ENCODE data around the gene NKAIN2.
A peak's percentile ranks its signal among the peaks of the same experiment; 100 is the strongest.

NKAIN2 gene

GRCh38 chr6:124441450-124441849 is 637.8 kb downstream of the NKAIN2 start:
- no peaks in the 10 kb centered on the region for H3K36me3 ChIP-seq (ENCODE audit: control insufficient read depth in 2 of 2, insufficient read depth in 1 of 2, low read length in 2 of 2)
- CTCF ChIA-PET: no interaction called here
- H3K4me3 ChIP-seq (ENCODE audit: low read depth, low read length): no peak overlapping the region
- H3K27ac ChIP-seq (ENCODE audit: extremely low read depth, low read depth, low read length): no peak overlapping the region
- TF ChIP-seq FEZF1 (tag by site-specific recombination; IDR thresholded peaks at IDR 0.05) (peak; percentile 43; the same call in 1 of the 2 replicates), PRDM1 (tag by site-specific recombination; IDR thresholded peaks at IDR 0.05) (no peak)
- H3K4me1 ChIP-seq (ENCODE audit: control insufficient read depth, insufficient read depth, low read length): no peaks in the 10 kb centered on the region
- H3K9me3 ChIP-seq (ENCODE audit: control insufficient read depth, insufficient read depth, low read depth, low read length): no peaks in the 10 kb centered on the region
- POLR2A ChIA-PET: no interaction called here

DNA sequence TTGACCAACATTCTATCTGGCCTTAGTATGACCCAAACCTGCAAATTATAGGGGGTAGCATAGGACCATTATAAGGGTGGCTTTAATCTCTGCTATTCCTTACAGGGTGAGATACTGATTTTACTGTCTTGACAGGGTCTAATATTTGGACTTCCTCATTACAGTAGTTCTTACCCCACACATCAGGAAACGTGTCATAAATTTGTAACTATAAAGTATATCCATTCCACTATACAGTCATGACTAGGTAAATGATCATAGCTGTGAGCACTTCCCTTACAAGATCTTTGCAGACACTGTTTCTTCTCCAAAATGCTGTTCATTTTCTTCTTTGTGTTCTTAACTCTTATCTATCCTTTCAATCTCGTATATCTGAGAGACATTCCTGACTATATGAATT is 639.9 kb downstream of the NKAIN2 start:
- no peak overlapping the region for H3K27ac ChIP-seq (ENCODE audit: extremely low read depth, low read depth, low read length)
- TF ChIP-seq ZNF621 (tag by site-specific recombination; IDR thresholded peaks at IDR 0.05): no peak
- TF ChIP-seq ZNF24 (tag by site-specific recombination; IDR thresholded peaks at IDR 0.05): no peak
- no peak for TF ChIP-seq ZBTB7A (tag by site-specific recombination; IDR thresholded peaks at IDR 0.05; ENCODE audit: low read depth)
- TF ChIP-seq FEZF1 (tag by site-specific recombination; IDR thresholded peaks at IDR 0.05): no peak
- no peak for TF ChIP-seq ZNF521 (tag by site-specific recombination; IDR thresholded peaks at IDR 0.05)
- TF ChIP-seq SP3 (tag by site-specific recombination; IDR thresholded peaks at IDR 0.05): no peak
- TF ChIP-seq ZNF529 (tag by site-specific recombination; IDR thresholded peaks at IDR 0.05; ENCODE audit: insufficient replicate concordance): no peak
- no peak for TF ChIP-seq ZNF837 (tag by site-specific recombination; IDR thresholded peaks at IDR 0.05)
- H3K4me1 ChIP-seq (ENCODE audit: control insufficient read depth, insufficient read depth, low read length): no peaks in the 10 kb centered on the region
- no peak overlapping the region for H3K4me3 ChIP-seq (ENCODE audit: low read depth, low read length)
- ChIA-PET POLR2A (no interaction called here), CTCF (no interaction called here)
- H3K9me3 ChIP-seq (ENCODE audit: control insufficient read depth, insufficient read depth, low read depth, low read length): no peaks in the 10 kb centered on the region
- H3K36me3 ChIP-seq (ENCODE audit: control insufficient read depth in 2 of 2, insufficient read depth in 1 of 2, low read length in 2 of 2): no peaks in the 10 kb centered on the region

GRCh38 chr6:124445581-124445980 is 641.9 kb downstream of the NKAIN2 start:
- no peak overlapping the region for H3K4me3 ChIP-seq (ENCODE audit: low read depth, low read length)
- no peaks in the 10 kb centered on the region for H3K36me3 ChIP-seq (ENCODE audit: control insufficient read depth in 2 of 2, insufficient read depth in 1 of 2, low read length in 2 of 2)
- TF ChIP-seq ZNF423 (tag by site-specific recombination; IDR thresholded peaks at IDR 0.05): no peak
- ChIA-PET POLR2A (no interaction called here), CTCF (no interaction called here)
- no peak overlapping the region for H3K27ac ChIP-seq (ENCODE audit: extremely low read depth, low read depth, low read length)
- H3K9me3 ChIP-seq (ENCODE audit: control insufficient read depth, insufficient read depth, low read depth, low read length): no peaks in the 10 kb centered on the region
- H3K4me1 ChIP-seq (ENCODE audit: control insufficient read depth, insufficient read depth, low read length): no peaks in the 10 kb centered on the region

DNA sequence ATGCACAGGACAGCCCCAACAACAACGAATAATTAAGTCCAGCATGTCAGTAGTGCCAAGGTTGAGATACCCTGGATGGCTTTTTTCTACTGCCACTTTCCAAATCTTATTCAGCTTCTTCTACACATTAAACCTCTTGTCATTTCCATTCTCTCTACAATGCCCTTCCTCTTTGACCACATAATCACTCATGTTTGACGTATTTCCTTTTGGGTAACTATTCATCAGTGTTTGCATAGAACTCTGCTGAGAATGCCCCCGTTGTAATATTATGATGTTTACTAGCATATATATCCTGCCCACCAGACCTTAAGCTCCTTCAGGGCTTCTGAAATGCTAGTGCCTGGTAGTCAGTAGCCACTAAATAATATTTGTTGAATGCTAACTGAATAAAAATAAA is 643.3 kb downstream of the NKAIN2 start:
- Histone ChIP-seq H3K9me3 (ENCODE audit: control insufficient read depth, insufficient read depth, low read depth, low read length) (no peaks in the 10 kb centered on the region), H3K4me1 (ENCODE audit: control insufficient read depth, insufficient read depth, low read length) (no peaks in the 10 kb centered on the region), H3K27ac (ENCODE audit: extremely low read depth, low read depth, low read length) (no peak overlapping the region), H3K4me3 (ENCODE audit: low read depth, low read length) (no peak overlapping the region), H3K36me3 (ENCODE audit: control insufficient read depth in 2 of 2, insufficient read depth in 1 of 2, low read length in 2 of 2) (no peaks in the 10 kb centered on the region)
- CTCF ChIA-PET: interaction anchor here (0.7 kb wide), 1 partner anchor 133 kb away, joined by 4 read pairs; no protein-coding TSS in a partner anchor
- TF ChIP-seq ZNF624 (tag by site-specific recombination; IDR thresholded peaks at IDR 0.05): no peak
- TF ChIP-seq ZNF404 (tag by site-specific recombination; IDR thresholded peaks at IDR 0.05): no peak
- POLR2A ChIA-PET: no interaction called here

DNA sequence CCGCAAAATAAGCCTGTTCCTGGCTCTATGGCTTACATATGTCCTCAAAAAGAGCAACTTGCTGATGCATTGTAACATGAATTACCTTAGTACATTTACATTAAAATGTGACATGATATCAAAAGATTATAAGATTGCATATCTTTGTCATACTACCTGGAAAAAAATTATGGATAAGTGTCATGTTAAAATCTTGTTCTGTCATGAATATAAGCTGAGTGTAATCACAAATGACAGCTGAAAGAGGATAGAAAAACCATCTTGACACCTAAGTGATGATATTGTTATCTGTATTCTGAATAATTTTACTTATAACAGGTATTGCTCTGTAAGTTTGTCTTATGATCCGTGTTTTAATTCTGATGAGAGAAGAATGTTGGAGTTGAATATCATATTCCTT is 655.6 kb downstream of the NKAIN2 start:
- ChIA-PET CTCF (no interaction called here), POLR2A (no interaction called here)
- no peak overlapping the region for H3K27ac ChIP-seq (ENCODE audit: extremely low read depth, low read depth, low read length)
- H3K4me3 ChIP-seq (ENCODE audit: low read depth, low read length): no peak overlapping the region
- TF ChIP-seq ZNF112 (tag by site-specific recombination; IDR thresholded peaks at IDR 0.05): no peak
- TF ChIP-seq ZFHX2 (tag by site-specific recombination; conservative IDR thresholded peaks at IDR 0.05): no peak
- TF ChIP-seq ZNF121 (tag by site-specific recombination; IDR thresholded peaks at IDR 0.05): no peak
- TF ChIP-seq, protein P1, sequence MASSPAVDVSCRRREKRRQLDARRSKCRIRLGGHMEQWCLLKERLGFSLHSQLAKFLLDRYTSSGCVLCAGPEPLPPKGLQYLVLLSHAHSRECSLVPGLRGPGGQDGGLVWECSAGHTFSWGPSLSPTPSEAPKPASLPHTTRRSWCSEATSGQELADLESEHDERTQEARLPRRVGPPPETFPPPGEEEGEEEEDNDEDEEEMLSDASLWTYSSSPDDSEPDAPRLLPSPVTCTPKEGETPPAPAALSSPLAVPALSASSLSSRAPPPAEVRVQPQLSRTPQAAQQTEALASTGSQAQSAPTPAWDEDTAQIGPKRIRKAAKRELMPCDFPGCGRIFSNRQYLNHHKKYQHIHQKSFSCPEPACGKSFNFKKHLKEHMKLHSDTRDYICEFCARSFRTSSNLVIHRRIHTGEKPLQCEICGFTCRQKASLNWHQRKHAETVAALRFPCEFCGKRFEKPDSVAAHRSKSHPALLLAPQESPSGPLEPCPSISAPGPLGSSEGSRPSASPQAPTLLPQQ (tag by site-specific recombination; IDR thresholded peaks at IDR 0.05): no peak
- no peak for TF ChIP-seq HIC1 (tag by site-specific recombination; IDR thresholded peaks at IDR 0.05)
- TF ChIP-seq ZNF658 (tag by site-specific recombination; IDR thresholded peaks at IDR 0.05): no peak
- TF ChIP-seq ZEB2 (tag by site-specific recombination; IDR thresholded peaks at IDR 0.05): no peak
- no peak for TF ChIP-seq ZNF580 (tag by site-specific recombination; IDR thresholded peaks at IDR 0.05)
- TF ChIP-seq ZNF707 (tag by site-specific recombination; IDR thresholded peaks at IDR 0.05): no peak
- TF ChIP-seq ZFP37 (tag by site-specific recombination; IDR thresholded peaks at IDR 0.05): no peak
- TF ChIP-seq MZF1 (tag by site-specific recombination; IDR thresholded peaks at IDR 0.05; ENCODE audit: borderline replicate concordance): no peak
- no peak for TF ChIP-seq ZNF266 (tag by site-specific recombination; IDR thresholded peaks at IDR 0.05; ENCODE audit: low read depth)
- TF ChIP-seq PRDM1 (tag by site-specific recombination; IDR thresholded peaks at IDR 0.05): no peak
- H3K36me3 ChIP-seq (ENCODE audit: control insufficient read depth in 2 of 2, insufficient read depth in 1 of 2, low read length in 2 of 2): no peaks in the 10 kb centered on the region
- no peaks in the 10 kb centered on the region for H3K9me3 ChIP-seq (ENCODE audit: control insufficient read depth, insufficient read depth, low read depth, low read length)
- H3K4me1 ChIP-seq (ENCODE audit: control insufficient read depth, insufficient read depth, low read length): peaks cover 9% of the 10 kb centered on the region; the same call in 1 of the 2 replicates
